ENCODE data around the gene C16orf74. TPM values are rescaled to one million over a fixed set of nuclear protein-coding genes. Genes with fewer than 3 reads are reported as not detected.

C16orf74 gene
- total and polyA plus RNA-seq, 3 donors from 2014 or later: 3.8 to 6.0 (median 4.3) TPM

DNA sequence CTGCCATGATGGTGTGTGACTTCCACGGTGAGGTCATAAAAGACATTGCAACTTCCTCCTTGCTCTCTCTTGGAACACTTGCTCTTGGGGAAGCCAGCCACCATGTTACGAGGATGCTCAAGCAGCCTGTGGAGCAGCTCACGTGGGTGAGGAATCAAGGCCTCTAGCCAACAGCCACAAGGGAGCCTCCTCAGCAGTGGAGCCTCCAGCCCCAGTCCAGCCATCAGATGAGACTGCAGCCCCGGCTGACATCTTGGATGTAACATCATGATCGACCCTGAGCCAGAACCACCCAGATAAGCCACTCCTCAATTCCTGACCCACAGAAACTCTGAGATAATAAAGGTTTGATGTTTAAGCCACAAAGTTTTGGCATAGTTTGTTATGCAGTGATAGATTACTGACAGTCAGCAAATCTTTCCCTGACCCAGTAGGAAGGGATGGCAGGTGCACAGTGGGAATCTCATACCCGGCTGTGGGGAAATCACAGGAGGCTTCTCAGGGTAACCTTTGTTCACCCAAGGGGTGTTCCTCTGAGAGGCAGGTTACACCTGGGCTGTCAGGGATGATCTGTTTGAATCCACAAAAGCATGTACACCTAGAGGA, 38.8 kb downstream of the C16orf74 start:
- intact Hi-C loops (cut with DNase I; ENCODE audit: low total_unique reads): no loop called here
- WGBS, 2 donors: 96 to 97% methylated on average over 5 to 6 of the region's 6 CpGs
- Histone ChIP-seq H3K27ac (no peak overlapping the region), H3K4me3 (no peak overlapping the region), H3K27me3 (no peaks in the 10 kb centered on the region), H3K36me3 (ENCODE audit: low read depth, missing control alignments) (no peaks in the 10 kb centered on the region), H3K9me3 (no peaks in the 10 kb centered on the region), H3K4me1 (no peaks in the 10 kb centered on the region)
- TF ChIP-seq POLR2A (IDR thresholded peaks at IDR 0.05): no peak
- TF ChIP-seq, protein P1, sequence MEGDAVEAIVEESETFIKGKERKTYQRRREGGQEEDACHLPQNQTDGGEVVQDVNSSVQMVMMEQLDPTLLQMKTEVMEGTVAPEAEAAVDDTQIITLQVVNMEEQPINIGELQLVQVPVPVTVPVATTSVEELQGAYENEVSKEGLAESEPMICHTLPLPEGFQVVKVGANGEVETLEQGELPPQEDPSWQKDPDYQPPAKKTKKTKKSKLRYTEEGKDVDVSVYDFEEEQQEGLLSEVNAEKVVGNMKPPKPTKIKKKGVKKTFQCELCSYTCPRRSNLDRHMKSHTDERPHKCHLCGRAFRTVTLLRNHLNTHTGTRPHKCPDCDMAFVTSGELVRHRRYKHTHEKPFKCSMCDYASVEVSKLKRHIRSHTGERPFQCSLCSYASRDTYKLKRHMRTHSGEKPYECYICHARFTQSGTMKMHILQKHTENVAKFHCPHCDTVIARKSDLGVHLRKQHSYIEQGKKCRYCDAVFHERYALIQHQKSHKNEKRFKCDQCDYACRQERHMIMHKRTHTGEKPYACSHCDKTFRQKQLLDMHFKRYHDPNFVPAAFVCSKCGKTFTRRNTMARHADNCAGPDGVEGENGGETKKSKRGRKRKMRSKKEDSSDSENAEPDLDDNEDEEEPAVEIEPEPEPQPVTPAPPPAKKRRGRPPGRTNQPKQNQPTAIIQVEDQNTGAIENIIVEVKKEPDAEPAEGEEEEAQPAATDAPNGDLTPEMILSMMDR (IDR thresholded peaks at IDR 0.05): no peak
- no peak for DNase-seq

DNA sequence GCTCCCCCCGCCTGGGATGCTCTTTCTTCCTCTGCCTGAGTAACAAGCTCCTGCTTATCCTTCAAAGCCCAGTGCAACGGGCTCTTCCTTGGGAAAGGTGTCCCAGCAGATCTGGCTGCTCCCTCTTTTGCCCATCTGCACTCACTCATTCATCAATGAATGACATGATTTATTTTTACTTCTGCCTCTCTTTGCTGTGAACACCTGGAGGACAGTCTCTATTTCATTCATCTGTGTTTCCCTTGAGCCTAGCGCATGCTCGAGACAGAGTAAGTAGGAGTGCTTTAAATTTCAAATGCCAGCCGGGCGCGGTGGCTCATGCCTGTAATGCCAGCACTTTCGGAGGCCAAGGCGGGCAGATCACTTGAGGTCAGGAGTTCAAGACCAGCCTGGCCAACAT, 40.2 kb downstream of the C16orf74 start:
- Histone ChIP-seq H3K4me1 (no peaks in the 10 kb centered on the region), H3K9me3 (no peaks in the 10 kb centered on the region), H3K27me3 (no peaks in the 10 kb centered on the region), H3K27ac (no peak overlapping the region), H3K36me3 (ENCODE audit: low read depth, missing control alignments) (no peaks in the 10 kb centered on the region), H3K4me3 (no peak overlapping the region)
- DNase-seq: no peak
- intact Hi-C loops (cut with DNase I; ENCODE audit: low total_unique reads): no loop called here
- WGBS, 2 donors: 91 to 95% methylated on average over 9 of the region's 9 CpGs
- TF ChIP-seq POLR2A (IDR thresholded peaks at IDR 0.05): no peak
- TF ChIP-seq, protein P1 (IDR thresholded peaks at IDR 0.05): no peak

DNA sequence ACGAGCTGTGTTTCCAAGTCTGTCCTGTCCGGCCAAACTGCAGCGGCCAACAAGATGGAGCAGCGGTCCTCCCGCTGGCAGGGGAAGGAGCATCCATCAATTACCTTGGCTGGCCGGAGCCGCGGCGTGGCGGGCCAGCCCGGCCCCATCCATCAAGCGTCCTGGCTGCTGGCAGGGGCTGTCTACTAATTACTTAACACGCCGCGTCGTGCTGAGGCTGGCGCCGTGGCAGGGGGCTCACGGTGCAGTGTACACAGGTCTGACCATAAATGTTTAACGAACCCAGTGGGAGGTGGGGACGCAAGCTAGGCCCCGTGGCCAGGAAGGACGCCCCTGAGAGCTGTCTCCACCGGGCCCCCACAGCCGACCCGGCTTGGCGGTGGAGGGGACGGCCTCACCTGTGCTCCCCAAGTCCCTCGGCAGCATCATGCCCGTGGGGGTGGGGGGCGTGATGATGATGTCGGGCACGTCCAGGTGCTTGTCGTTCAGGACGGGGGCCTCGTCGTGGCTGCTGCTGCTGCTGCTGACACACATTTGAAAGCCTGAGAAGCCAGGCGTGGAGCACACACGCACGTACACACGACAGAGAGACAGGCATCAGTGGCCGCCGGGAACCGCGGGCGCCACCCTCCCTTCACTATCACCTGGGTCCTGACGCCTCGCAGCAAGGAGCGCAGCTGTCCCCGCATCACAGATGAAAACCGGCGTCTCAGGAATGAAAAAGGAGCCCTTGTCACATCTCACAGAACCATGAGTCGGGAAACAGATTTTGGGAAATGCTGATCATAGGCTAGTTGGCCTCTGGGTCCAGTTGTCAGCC, 40.9 kb downstream of the C16orf74 start:
- TF ChIP-seq, protein P1 (IDR thresholded peaks at IDR 0.05): no peak
- no peak for TF ChIP-seq POLR2A (IDR thresholded peaks at IDR 0.05)
- no peak overlapping the region for H3K27ac ChIP-seq
- no peaks in the 10 kb centered on the region for H3K4me1 ChIP-seq
- H3K9me3 ChIP-seq: no peaks in the 10 kb centered on the region
- H3K36me3 ChIP-seq (ENCODE audit: low read depth, missing control alignments): no peaks in the 10 kb centered on the region
- 78 to 82% methylated on average over 14 to 53 of the region's 53 CpGs for WGBS, 2 donors
- no peak for DNase-seq
- no peak overlapping the region for H3K4me3 ChIP-seq
- no peaks in the 10 kb centered on the region for H3K27me3 ChIP-seq
- intact Hi-C loops (cut with DNase I; ENCODE audit: low total_unique reads): no loop called here

DNA sequence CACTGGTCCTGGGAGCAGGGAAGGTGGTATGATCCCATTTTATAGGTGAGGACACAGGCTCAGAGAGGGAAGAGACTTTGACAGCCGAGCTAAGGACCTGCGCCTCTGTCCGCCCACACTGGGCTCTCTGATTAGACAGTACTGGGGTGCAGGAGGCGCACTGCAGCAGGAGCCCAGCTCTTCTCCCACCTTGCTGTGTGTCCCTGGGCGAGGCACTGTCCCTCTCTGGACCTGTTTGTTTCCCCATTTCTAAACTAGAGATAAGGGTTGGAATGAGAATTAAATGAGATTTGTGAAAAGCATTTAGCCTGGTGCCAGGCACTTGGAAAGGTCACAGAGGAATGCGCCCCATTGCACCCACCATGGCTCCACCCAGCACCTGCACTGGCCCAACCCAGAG, 42.6 kb downstream of the C16orf74 start:
- Histone ChIP-seq H3K36me3 (ENCODE audit: low read depth, missing control alignments) (no peaks in the 10 kb centered on the region), H3K27ac (no peak overlapping the region), H3K4me1 (no peaks in the 10 kb centered on the region), H3K27me3 (no peaks in the 10 kb centered on the region), H3K9me3 (no peaks in the 10 kb centered on the region), H3K4me3 (no peak overlapping the region)
- TF ChIP-seq POLR2A (IDR thresholded peaks at IDR 0.05): no peak
- TF ChIP-seq, protein P1 (IDR thresholded peaks at IDR 0.05): no peak
- intact Hi-C loops (cut with DNase I; ENCODE audit: low total_unique reads): no loop called here
- whole genome bisulfite sequencing, 2 donors: 95 to 100% methylated on average over 5 to 6 of the region's 6 CpGs
- DNase-seq: no peak
